IMR-90 (cell line): ENCODE measurements around the gene NABP1.

Experiments used
- BHLHE40 ChIP-seq: fragments of 150-350 bp; IDR thresholded peaks from 2 replicates; pipeline ENCODE4 v1.6.1; 2016; ENCODE audit warnings: mild to moderate bottlenecking, low read depth, low read length
- CEBPB ChIP-seq: IDR thresholded peaks from 2 replicates; pipeline ENCODE4 v1.6.1; 2012; ENCODE audit warnings: low read depth, low read length, improper control_type of control experiment
- CHD1 ChIP-seq: IDR thresholded peaks from 2 replicates; pipeline ENCODE4 v1.6.1; 2012; ENCODE audit warnings: low read depth, low read length, improper control_type of control experiment
- CTCF ChIP-seq: conservative IDR thresholded peaks from 2 replicates; pipeline ENCODE4 v1.5.1; 2012; ENCODE audit warnings: mild to moderate bottlenecking, low read depth, low read length, improper control_type of control experiment
- ELK1 ChIP-seq: fragments of 150-350 bp; IDR thresholded peaks from 2 replicates; pipeline ENCODE4 v1.6.1; 2016; ENCODE audit warnings: low read depth, mild to moderate bottlenecking, low read length, moderate library complexity, borderline replicate concordance
- MAFK ChIP-seq: IDR thresholded peaks from 2 replicates; pipeline ENCODE4 v1.6.1; 2012; ENCODE audit warnings: low read depth, low read length, improper control_type of control experiment
- MAZ ChIP-seq: IDR thresholded peaks from 2 replicates; pipeline ENCODE4 v1.6.1; 2012; ENCODE audit warnings: low read depth, mild to moderate bottlenecking, low read length, improper control_type of control experiment, moderate library complexity, borderline replicate concordance
- MXI1 ChIP-seq: IDR thresholded peaks from 2 replicates; pipeline ENCODE4 v1.6.1; 2012; ENCODE audit warnings: low read depth, mild to moderate bottlenecking, low read length, moderate library complexity, borderline replicate concordance
- POLR2A ChIP-seq: IDR thresholded peaks from 2 replicates; pipeline ENCODE4 v1.6.1; 2012; ENCODE audit warnings: mild to moderate bottlenecking, low read depth, low read length
- RAD21 ChIP-seq: IDR thresholded peaks from 2 replicates; pipeline ENCODE4 v1.6.1; 2012; ENCODE audit warnings: low read length, improper control_type of control experiment
- RCOR1 ChIP-seq: IDR thresholded peaks from 2 replicates; pipeline ENCODE4 v1.6.1; 2012; ENCODE audit warnings: mild to moderate bottlenecking, low read length, improper control_type of control experiment; ENCODE audit not compliant: insufficient replicate concordance
- RFX5 ChIP-seq: IDR thresholded peaks from 2 replicates; pipeline ENCODE4 v1.8.0; 2012; ENCODE audit warnings: low read depth, mild to moderate bottlenecking, low read length, moderate library complexity
- SMC3 ChIP-seq: fragments of 150-350 bp; IDR thresholded peaks from 2 replicates; pipeline ENCODE4 v1.6.1; 2016; ENCODE audit warnings: low read depth, mild to moderate bottlenecking, antibody characterized with exemption, low read length, moderate library complexity
- USF2 ChIP-seq: fragments of 150-350 bp; IDR thresholded peaks from 2 replicates; pipeline ENCODE4 v1.6.1; 2017; ENCODE audit warnings: mild to moderate bottlenecking, antibody characterized with exemption, low read length, low read depth

GRCh38 chr2:191657977-191658376, 20.0 kb upstream of the NABP1 start:
- TF ChIP-seq CTCF (no peak), POLR2A (no peak), MXI1 (no peak), MAFK (peak; percentile 57), ELK1 (no peak), BHLHE40 (no peak), RFX5 (no peak), RAD21 (no peak), SMC3 (no peak), CHD1 (no peak), CEBPB (no peak), MAZ (no peak), RCOR1 (no peak), USF2 (no peak)
